ENCODE data around the gene NLGN2.

The NLGN2 gene

DNA sequence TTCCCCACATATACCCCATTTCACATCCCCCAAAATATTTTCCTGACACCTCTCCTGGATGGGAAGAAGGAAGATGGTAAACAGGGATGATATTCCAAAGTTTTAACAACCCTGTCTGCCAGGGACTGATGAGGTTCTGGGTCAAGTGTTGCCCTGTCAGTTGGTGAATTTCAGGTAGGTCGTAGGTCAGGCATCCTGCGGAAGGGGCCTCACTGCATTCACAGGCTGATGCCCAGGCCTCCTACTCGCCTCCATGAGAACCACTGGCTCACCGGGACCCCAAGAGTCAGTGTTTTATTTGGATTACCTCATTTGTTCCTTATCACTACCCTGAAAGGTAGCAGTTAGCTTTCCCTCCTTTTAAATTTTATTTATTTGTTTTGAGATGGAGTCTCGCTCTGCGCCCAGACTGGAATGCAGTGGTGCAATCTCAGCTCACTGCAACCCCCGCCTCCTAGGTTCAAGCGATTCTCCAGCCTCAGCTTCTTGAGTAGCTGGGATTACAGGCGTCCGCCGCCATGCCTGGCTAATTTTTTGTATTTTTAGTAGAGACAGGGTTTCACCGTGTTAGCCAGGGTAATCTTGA lies 61.3 kb downstream of the NLGN2 start:
- peak overlapping the region; percentile 27 for H3K27ac Mint-ChIP-seq
- H3K4me3 Mint-ChIP-seq: no peak overlapping the region

More for the DNA sequence above, 61.3 kb downstream of the NLGN2 start:
- no peaks in the 10 kb centered on the region for H3K9me3 Mint-ChIP-seq
- peaks cover 24% of the 10 kb centered on the region for H3K36me3 Mint-ChIP-seq (ENCODE audit: low read depth)
- peaks cover 36% of the 10 kb centered on the region for H3K4me1 Mint-ChIP-seq (ENCODE audit: low read depth)
- DNase-seq: no peak
- no peaks in the 10 kb centered on the region for H3K27me3 Mint-ChIP-seq

All from activated T-cell treated with anti-CD3 and anti-CD28 coated beads, Interleukin-2, amount 50 U/mL, for 24 hours (primary cell).